SH-SY5Y (cell line): Measurements from ENCODE around the gene OGFRL1.

ENCODE experiments used
- GATA2 ChIP-seq: IDR thresholded peaks from 2 replicates; pipeline ENCODE4 v1.6.1; 2011; ENCODE audit warnings: mild to moderate bottlenecking, low read depth, low read length
- GATA3 ChIP-seq: IDR thresholded peaks from 2 replicates; pipeline ENCODE4 v1.6.1; 2011; ENCODE audit warnings: low read depth, mild to moderate bottlenecking, low read length, moderate library complexity

Gene OGFRL1

DNA sequence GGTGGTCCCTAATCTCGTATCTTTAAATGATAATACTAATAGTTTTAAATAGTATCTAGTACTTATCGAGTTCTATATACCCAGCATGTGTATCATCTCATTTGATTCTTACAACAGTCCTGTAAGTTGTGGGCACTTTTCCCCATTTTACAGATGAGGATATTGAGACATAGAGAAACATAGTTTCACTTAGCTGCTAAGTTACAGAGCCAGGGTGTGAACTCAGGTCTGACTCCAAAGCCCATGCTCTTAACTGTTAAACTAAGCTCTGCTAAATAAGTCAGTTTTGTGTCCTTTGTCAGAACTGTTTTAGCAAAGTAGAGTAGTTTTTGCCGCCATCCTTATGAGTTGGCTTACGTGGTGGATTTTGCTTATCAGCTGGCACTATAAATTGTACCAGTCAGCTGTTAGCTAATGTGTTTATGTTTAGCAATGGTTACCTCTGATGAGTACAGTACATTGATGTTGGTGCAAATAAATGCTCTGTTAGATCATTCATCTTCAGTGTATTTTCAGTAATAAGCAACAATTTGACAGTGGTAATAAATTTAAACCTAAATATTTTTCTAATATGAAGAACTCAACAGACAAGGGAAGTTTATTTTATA is 12.1 kb downstream of the OGFRL1 start:
- TF ChIP-seq GATA2: no peak
- no peak for TF ChIP-seq GATA3

DNA sequence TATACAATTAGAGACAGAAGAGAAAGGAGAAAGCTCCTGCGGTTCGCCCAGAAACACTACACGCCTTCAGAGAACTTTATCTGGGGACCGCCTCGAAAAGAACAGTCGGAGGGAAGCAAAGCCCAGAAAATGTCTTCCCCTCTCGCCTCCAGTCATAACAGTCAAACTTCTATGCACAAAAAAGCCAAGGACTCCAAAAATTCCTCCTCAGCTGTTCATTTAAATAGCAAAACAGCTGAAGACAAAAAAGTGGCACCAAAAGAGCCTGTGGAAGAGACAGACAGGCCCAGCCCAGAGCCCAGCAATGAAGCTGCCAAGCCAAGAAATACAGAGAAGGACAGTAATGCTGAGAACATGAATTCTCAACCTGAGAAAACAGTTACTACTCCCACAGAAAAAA is 12.9 kb downstream of the OGFRL1 start:
- TF ChIP-seq GATA3: no peak
- no peak for TF ChIP-seq GATA2

DNA sequence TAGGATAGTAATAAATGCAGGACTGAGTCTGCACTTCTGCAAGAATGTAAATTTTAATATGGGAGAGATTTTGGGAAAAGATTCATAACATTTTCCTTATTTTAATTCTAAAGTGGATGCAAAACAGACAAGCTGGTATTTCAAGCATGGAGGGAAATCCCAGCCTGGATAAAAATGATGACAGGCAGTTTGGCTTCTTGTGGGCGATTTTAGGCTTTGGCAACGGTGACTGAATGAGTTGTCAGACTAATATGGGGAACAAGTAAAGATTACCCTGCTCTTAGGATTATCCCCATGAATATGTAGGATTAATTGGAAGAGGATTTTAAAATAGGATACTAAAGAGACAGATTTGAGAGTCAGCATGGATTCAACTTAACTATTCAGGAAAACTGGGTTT is 21.0 kb downstream of the OGFRL1 start:
- no peak for TF ChIP-seq GATA3
- TF ChIP-seq GATA2: no peak

DNA sequence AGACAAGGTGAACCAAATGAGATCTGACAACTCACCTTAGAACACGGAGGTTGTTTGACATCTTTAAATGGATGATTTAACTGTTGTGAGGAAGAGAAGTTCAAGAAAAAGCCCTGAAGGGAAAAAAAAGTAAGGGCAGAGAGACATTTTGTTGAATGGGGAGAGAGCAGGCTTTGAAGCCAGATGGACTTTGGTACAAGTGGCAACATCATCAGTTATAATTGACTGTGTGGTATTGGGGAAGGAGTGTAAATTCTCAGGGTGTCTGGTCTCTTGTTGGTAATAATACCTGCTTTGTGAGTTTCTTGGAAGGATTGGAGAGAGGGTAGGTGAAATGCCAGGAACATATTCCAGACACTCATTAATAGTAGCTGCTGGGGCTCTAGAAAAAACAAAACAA is 21.6 kb downstream of the OGFRL1 start:
- TF ChIP-seq GATA2 (no peak), GATA3 (no peak)

DNA sequence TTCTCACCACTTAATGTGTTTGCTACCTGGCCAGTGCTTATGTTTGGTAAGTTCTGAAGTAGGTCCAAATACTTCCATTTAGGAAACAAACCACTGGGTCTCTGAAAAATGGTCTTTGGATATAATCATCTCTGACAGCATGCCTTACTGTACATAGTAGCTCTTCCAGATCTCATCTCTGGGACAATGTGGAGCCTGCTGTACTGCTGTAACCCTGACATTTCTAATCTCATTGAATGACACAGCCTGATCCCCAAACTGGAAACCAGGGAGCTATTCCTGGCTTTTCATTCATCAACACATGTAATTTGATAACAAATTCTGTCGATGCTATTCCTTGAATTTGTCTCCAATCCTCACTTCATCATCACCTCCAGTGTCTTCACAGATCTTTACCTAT is 23.5 kb downstream of the OGFRL1 start:
- TF ChIP-seq GATA2 (no peak), GATA3 (no peak)

- TF ChIP-seq GATA2 (no peak), GATA3 (no peak)
Observed at GRCh38 chr6:71317441-71317840, 28.8 kb downstream of the OGFRL1 start.

DNA sequence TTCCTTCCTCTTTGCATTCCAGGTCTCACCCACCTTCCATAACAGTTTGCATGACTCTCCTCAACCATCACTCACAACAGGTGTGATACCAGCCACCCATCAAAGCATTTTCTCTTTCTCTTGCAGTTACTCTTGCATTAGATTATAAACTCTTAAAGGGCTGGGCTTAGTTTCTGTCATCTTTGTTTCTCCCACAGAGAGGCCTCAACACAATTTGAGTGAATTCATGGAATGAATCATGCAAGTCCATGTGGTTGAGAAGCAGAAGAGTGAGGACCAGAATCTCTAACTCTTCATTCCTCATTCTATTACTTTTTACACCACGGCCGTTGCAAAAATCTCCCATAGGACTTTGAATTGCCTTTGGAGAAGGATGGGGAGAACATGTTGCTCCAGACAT is 31.4 kb downstream of the OGFRL1 start:
- TF ChIP-seq GATA3 (no peak), GATA2 (no peak)

DNA sequence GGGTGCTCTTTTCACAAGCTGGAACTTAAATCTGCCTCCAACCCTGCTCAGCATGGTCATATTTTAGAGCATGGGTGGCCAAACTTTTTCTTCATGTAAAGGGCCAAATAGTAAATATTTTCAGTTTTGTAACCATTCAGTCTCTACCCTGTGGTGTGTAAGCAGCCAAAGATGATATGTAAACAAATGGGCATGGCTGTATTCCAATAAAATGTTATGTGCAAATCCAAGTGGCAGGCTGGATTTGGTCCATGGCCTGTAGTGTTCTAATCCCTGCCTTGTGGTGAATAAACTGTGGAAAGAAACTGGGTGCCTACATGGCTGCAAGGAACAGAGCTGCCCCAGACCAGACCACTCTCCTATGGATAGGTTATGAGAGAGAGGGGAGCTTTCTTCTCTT is 32.7 kb downstream of the OGFRL1 start:
- TF ChIP-seq GATA3: no peak
- TF ChIP-seq GATA2: no peak

- TF ChIP-seq GATA3 (no peak), GATA2 (no peak)
Observed at GRCh38 chr6:71324194-71324785, 35.7 kb downstream of the OGFRL1 start.

GRCh38 chr6:71326611-71327010 is 38.0 kb downstream of the OGFRL1 start:
- TF ChIP-seq GATA2: no peak
- no peak for TF ChIP-seq GATA3

DNA sequence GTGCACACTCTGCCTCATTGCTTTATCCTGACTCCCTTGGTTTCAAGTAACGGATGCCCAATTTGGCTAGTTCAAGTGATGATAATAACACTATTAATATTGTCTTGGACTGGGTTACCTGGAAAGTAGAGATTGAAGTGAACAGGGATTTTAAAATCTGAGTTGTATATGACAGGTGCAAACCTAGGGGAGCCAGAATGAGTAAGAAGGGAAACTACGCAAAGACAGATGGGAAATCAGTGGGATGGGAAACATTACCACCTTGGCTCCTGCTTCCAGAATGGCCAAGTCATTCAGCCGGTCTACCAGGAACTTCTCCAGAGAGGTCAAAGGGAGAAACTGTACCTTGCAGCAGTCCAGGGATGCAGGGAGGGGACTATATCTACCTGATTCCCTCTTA is 41.9 kb downstream of the OGFRL1 start:
- TF ChIP-seq GATA3 (no peak), GATA2 (no peak)

DNA sequence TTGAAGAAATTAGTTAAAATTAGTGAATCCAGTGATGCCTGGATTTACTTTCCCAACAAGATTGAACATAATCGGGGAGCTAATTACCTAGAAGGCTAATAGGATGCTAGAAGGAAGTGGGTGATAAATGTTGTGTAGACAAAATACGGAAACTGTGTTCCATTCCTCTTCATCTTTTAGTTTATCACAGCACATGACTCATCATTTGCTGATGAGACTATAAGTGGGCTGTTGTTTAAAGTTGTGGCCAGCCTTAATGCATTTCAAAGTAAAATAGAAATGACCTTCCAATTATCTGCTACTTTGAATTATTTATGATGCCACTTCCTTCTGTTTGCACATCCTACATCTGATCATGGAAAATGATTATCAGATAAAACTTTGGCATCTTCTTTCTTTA is 43.4 kb downstream of the OGFRL1 start:
- TF ChIP-seq GATA3 (no peak), GATA2 (no peak)

- no peak for TF ChIP-seq GATA2
- no peak for TF ChIP-seq GATA3
Observed at GRCh38 chr6:71333050-71333449, 44.4 kb downstream of the OGFRL1 start.

DNA sequence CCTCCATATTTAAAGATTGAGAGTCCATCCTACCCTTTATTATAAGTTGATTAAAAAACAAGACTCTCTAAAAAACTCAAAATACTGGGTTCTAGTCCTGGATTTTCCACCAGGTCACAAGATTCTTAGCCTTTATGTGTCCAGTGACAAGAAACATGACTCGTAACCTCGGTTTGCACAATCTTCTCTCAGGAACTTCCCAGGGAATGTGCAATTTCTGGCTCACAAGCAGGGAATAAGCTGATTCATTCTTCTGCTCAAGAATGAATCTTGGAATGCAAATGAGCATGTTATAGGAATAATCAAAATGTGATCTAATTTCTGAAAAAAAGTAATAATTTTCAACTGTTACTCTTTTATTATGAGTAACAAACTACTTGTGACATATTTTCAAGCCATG is 45.1 kb downstream of the OGFRL1 start:
- TF ChIP-seq GATA2: no peak
- TF ChIP-seq GATA3: no peak

- TF ChIP-seq GATA2 (no peak), GATA3 (no peak)
Observed at GRCh38 chr6:71334768-71335167, 46.2 kb downstream of the OGFRL1 start.

GRCh38 chr6:71335544-71335943 is 46.9 kb downstream of the OGFRL1 start:
- TF ChIP-seq GATA2: no peak
- TF ChIP-seq GATA3: no peak
